Activated CD8-positive, alpha-beta T cell treated with anti-CD3 and anti-CD28 coated beads, Interleukin-2, amount 10 ng/mL, durations not matched to agents 7 days and 5 days (primary cell): ENCODE measurements around the gene PPP1R9B. TPM values are rescaled to one million over a fixed set of nuclear protein-coding genes. Genes with fewer than 3 reads are reported as not detected.

Source experiments
- ATAC-seq: fragments of 150-1000 bp; cut with Tn5 transposase; one replicate; pipeline ENCODE4 v1.10.0; 2021; ENCODE audit warnings: moderate library complexity
- CTCF ChIA-PET: fragments of 350-600 bp; sonication (Branson Sonifier 250); formaldehyde crosslinking; loops from one replicate; lab custom pipeline; 2021; ENCODE audit warnings: antibody characterized with exemption; lab: Charles Lee
- POLR2A ChIA-PET: fragments of 350-600 bp; sonication (Branson Sonifier 250); formaldehyde crosslinking; loops from one replicate; lab custom pipeline; 2021; ENCODE audit warnings: antibody characterized with exemption; lab: Charles Lee
- DNase-seq: peaks from one replicate; pipeline ENCODE4 v3.0.0-alpha.2; 2020
- H3K27ac Mint-ChIP-seq: one replicate; pipeline ENCODE4 v1.8.0; 2021; ENCODE audit warnings: mild to moderate bottlenecking, mixed read lengths
- H3K27me3 Mint-ChIP-seq: one replicate; pipeline ENCODE4 v1.8.0; 2021; ENCODE audit warnings: low read depth, mixed read lengths
- H3K36me3 Mint-ChIP-seq: one replicate; pipeline ENCODE4 v1.8.0; 2021; ENCODE audit warnings: low read depth, mixed read lengths
- H3K4me1 Mint-ChIP-seq: one replicate; pipeline ENCODE4 v1.8.0; 2021; ENCODE audit warnings: low read depth, mixed read lengths
- H3K4me3 Mint-ChIP-seq: one replicate; pipeline ENCODE4 v1.8.0; 2021; ENCODE audit warnings: mild to moderate bottlenecking, mixed read lengths
- H3K9me3 Mint-ChIP-seq: one replicate; pipeline ENCODE4 v1.8.0; 2022; ENCODE audit warnings: mixed read lengths; ENCODE audit not compliant: insufficient read depth
- total RNA-seq, 2 experiments: library from RNA; stranded (reverse); gene quantifications; one replicate each; pipeline ENCODE4 v1.2.3, GENCODE V29; 2021

The PPP1R9B gene
- total RNA-seq, 2 experiments from 2014 or later, result 113 to 115 TPM

GRCh38 chr17:50170662-50171370, 20.3 kb upstream of the PPP1R9B start:
- Mint-ChIP-seq H3K27me3 (no peaks in the 10 kb centered on the region), H3K4me3 (no peak overlapping the region), H3K27ac (no peak overlapping the region), H3K36me3 (no peaks in the 10 kb centered on the region), H3K9me3 (no peaks in the 10 kb centered on the region), H3K4me1 (peaks cover 17% of the 10 kb centered on the region)
- ChIA-PET CTCF (interaction anchor here (1.5 to 3.9 kb wide), 7 partner anchors 10 to 126 kb away, joined by 6 to 75 read pairs (median 22); partner anchors contain the start of gene COL1A1), POLR2A (no interaction called here)
- peak; percentile 48 for ATAC-seq
- DNase-seq, result peak; percentile 49

GRCh38 chr17:50169881-50170459, 19.5 kb upstream of the PPP1R9B start:
- CTCF ChIA-PET, result interaction anchor here (0.6 to 3.9 kb wide), 53 partner anchors 8 to 376 kb away, joined by 3 to 75 read pairs (median 4); partner anchors contain the start of genes COL1A1, LRRC59, PPP1R9B and TMEM92
- H3K4me1 Mint-ChIP-seq, result peaks cover 17% of the 10 kb centered on the region
- H3K9me3 Mint-ChIP-seq, result no peaks in the 10 kb centered on the region
- ATAC-seq, result no peak
- no peak for DNase-seq
- H3K36me3 Mint-ChIP-seq, result no peaks in the 10 kb centered on the region
- H3K27ac Mint-ChIP-seq, result no peak overlapping the region
- no peak overlapping the region for H3K4me3 Mint-ChIP-seq
- POLR2A ChIA-PET, result interaction anchor here (0.9 to 1.7 kb wide), 4 partner anchors 20 to 75 kb away, joined by 3 to 5 read pairs (median 4); partner anchors contain the start of genes PDK2 and PPP1R9B
- H3K27me3 Mint-ChIP-seq, result no peaks in the 10 kb centered on the region

- peaks cover 17% of the 10 kb centered on the region for H3K4me1 Mint-ChIP-seq
- no peaks in the 10 kb centered on the region for H3K9me3 Mint-ChIP-seq
- H3K27me3 Mint-ChIP-seq, result no peaks in the 10 kb centered on the region
- ATAC-seq, result peak; percentile 69
- CTCF ChIA-PET, result interaction anchor here (0.6 to 3.9 kb wide), 53 partner anchors 8 to 377 kb away, joined by 3 to 75 read pairs (median 4); partner anchors contain the start of genes COL1A1, LRRC59, PPP1R9B and TMEM92
- peak; percentile 66 for DNase-seq
- POLR2A ChIA-PET, result interaction anchor here (0.5 to 1.7 kb wide), 5 partner anchors 19 to 204 kb away, joined by 3 to 5 read pairs (median 3); partner anchors contain the start of genes EME1, MRPL27, PDK2 and PPP1R9B
- H3K4me3 Mint-ChIP-seq, result peak overlapping the region; percentile 7
- peak overlapping the region; percentile 53 for H3K27ac Mint-ChIP-seq
- no peaks in the 10 kb centered on the region for H3K36me3 Mint-ChIP-seq
Observed at GRCh38 chr17:50169121-50169764, 18.8 kb upstream of the PPP1R9B start.

GRCh38 chr17:50168319-50168718, 17.8 kb upstream of the PPP1R9B start:
- H3K4me3 Mint-ChIP-seq, result no peak overlapping the region
- CTCF ChIA-PET, result interaction anchor here (0.7 to 1.3 kb wide), 4 partner anchors 28 to 99 kb away, joined by 3 to 6 read pairs (median 3); no protein-coding TSS in a partner anchor
- H3K27ac Mint-ChIP-seq, result no peak overlapping the region

GRCh38 chr17:50167371-50167770, 16.9 kb upstream of the PPP1R9B start:
- no peak for ATAC-seq
- Mint-ChIP-seq H3K36me3 (no peaks in the 10 kb centered on the region), H3K9me3 (no peaks in the 10 kb centered on the region), H3K27me3 (no peaks in the 10 kb centered on the region), H3K4me1 (peaks cover 24% of the 10 kb centered on the region), H3K4me3 (no peak overlapping the region), H3K27ac (no peak overlapping the region)
- ChIA-PET POLR2A (no interaction called here), CTCF (interaction anchor here (0.8 to 1.3 kb wide), 3 partner anchors 29 to 228 kb away, joined by 3 to 6 read pairs (median 4); no protein-coding TSS in a partner anchor)
- no peak for DNase-seq

More at GRCh38 chr17:50168319-50168718, 17.8 kb upstream of the PPP1R9B start:
- Mint-ChIP-seq H3K36me3 (no peaks in the 10 kb centered on the region), H3K4me1 (peaks cover 20% of the 10 kb centered on the region), H3K9me3 (no peaks in the 10 kb centered on the region), H3K27me3 (no peaks in the 10 kb centered on the region)
- DNase-seq (no peak), ATAC-seq (no peak)
- POLR2A ChIA-PET, result interaction anchor here (1.7 kb wide), 1 partner anchor 29 kb away, joined by 5 read pairs; no protein-coding TSS in a partner anchor

GRCh38 chr17:50166518-50167181, 16.2 kb upstream of the PPP1R9B start:
- H3K4me3 Mint-ChIP-seq, result no peak overlapping the region
- DNase-seq, result no peak

GRCh38 chr17:50165867-50166517, 15.5 kb upstream of the PPP1R9B start, which contains the start of gene SGCA:
TSS of gene SGCA (plus strand) at chr17:50166005. CDS start at chr17:50166041, 36 bp downstream.
- Mint-ChIP-seq H3K4me1 (peaks cover 34% of the 10 kb centered on the region), H3K9me3 (no peaks in the 10 kb centered on the region), H3K4me3 (no peak within 1 kb of the TSS), H3K27ac (peak within 1 kb of the TSS; percentile 27), H3K27me3 (no peaks in the 10 kb centered on the region), H3K36me3 (no peaks in the 10 kb centered on the region)
- ChIA-PET POLR2A (interaction anchor here (0.6 kb wide), 1 partner anchor 48 kb away, joined by 3 read pairs; no protein-coding TSS in a partner anchor), CTCF (interaction anchor here (0.7 to 1.8 kb wide), 4 partner anchors 14 to 36 kb away, joined by 3 to 6 read pairs (median 4); partner anchors contain the start of gene COL1A1)
- no peak for ATAC-seq
- no peak for DNase-seq

More at GRCh38 chr17:50166518-50167181, 16.2 kb upstream of the PPP1R9B start:
- ChIA-PET CTCF (interaction anchor here (0.8 to 1.8 kb wide), 2 partner anchors 14 to 229 kb away, joined by 4 to 6 read pairs; no protein-coding TSS in a partner anchor), POLR2A (interaction anchor here (0.6 kb wide), 1 partner anchor 48 kb away, joined by 3 read pairs; no protein-coding TSS in a partner anchor)
- no peaks in the 10 kb centered on the region for H3K36me3 Mint-ChIP-seq
- no peak overlapping the region for H3K27ac Mint-ChIP-seq
- H3K9me3 Mint-ChIP-seq, result no peaks in the 10 kb centered on the region
- no peaks in the 10 kb centered on the region for H3K27me3 Mint-ChIP-seq
- peaks cover 32% of the 10 kb centered on the region for H3K4me1 Mint-ChIP-seq
- no peak for ATAC-seq

GRCh38 chr17:50165466-50165865, 15.0 kb upstream of the PPP1R9B start:
- ChIA-PET POLR2A (no interaction called here), CTCF (interaction anchor here (0.6 to 1.8 kb wide), 5 partner anchors 13 to 36 kb away, joined by 3 to 6 read pairs (median 3); partner anchors contain the start of gene COL1A1)
- Mint-ChIP-seq H3K27ac (peak overlapping the region; percentile 27), H3K9me3 (no peaks in the 10 kb centered on the region), H3K4me3 (no peak overlapping the region), H3K27me3 (no peaks in the 10 kb centered on the region), H3K4me1 (peaks cover 37% of the 10 kb centered on the region), H3K36me3 (no peaks in the 10 kb centered on the region)
- ATAC-seq, result no peak
- no peak for DNase-seq

- H3K4me3 Mint-ChIP-seq, result no peak overlapping the region
- H3K9me3 Mint-ChIP-seq, result no peaks in the 10 kb centered on the region
- peaks cover 2% of the 10 kb centered on the region for H3K27me3 Mint-ChIP-seq
- peaks cover 38% of the 10 kb centered on the region for H3K4me1 Mint-ChIP-seq
- H3K36me3 Mint-ChIP-seq, result no peaks in the 10 kb centered on the region
- ATAC-seq (no peak), DNase-seq (no peak)
- ChIA-PET CTCF (interaction anchor here (0.6 to 1.8 kb wide), 5 partner anchors 13 to 36 kb away, joined by 3 to 6 read pairs (median 3); partner anchors contain the start of gene COL1A1), POLR2A (no interaction called here)
- no peak overlapping the region for H3K27ac Mint-ChIP-seq
Observed at GRCh38 chr17:50165066-50165465, 14.6 kb upstream of the PPP1R9B start.

GRCh38 chr17:50164697-50164988, 14.2 kb upstream of the PPP1R9B start:
- Mint-ChIP-seq H3K4me3 (no peak overlapping the region), H3K9me3 (no peaks in the 10 kb centered on the region), H3K4me1 (peaks cover 42% of the 10 kb centered on the region), H3K27ac (no peak overlapping the region), H3K27me3 (peaks cover 7% of the 10 kb centered on the region), H3K36me3 (no peaks in the 10 kb centered on the region)
- ChIA-PET POLR2A (no interaction called here), CTCF (interaction anchor here (1.3 to 1.8 kb wide), 3 partner anchors 9 to 34 kb away, joined by 3 to 6 read pairs (median 3); no protein-coding TSS in a partner anchor)
- DNase-seq, result no peak
- no peak for ATAC-seq
